SK-N-SH (cell line): Measurements from ENCODE around the gene TBCE.
A peak's percentile ranks its signal among the peaks of the same experiment; 100 is the strongest.

Source experiments
- CTCF ChIP-seq: fragments of 200-600 bp; sonication (generic); IDR thresholded peaks from 2 replicates; pipeline ENCODE4 v1.6.1; 2017; ENCODE audit warnings: antibody characterized with exemption, mild to moderate bottlenecking, moderate library complexity
- EP300 ChIP-seq, 2 experiments: IDR thresholded peaks; 2 replicates each; pipeline versions ENCODE4 v1.4.0 to v1.6.1; 2012; ENCODE audit warnings: borderline replicate concordance in 1 of 2, low read depth in 1 of 2, low read length in 1 of 2
- EZH2phosphoT487 ChIP-seq: fragments of 200-600 bp; sonication (generic); IDR thresholded peaks from 2 replicates; pipeline ENCODE4 v1.6.1; 2017; ENCODE audit warnings: low read depth, mixed run types, mild to moderate bottlenecking, antibody characterized with exemption, moderate library complexity, borderline replicate concordance
- FOSL2 ChIP-seq: IDR thresholded peaks from 2 replicates; pipeline ENCODE4 v1.4.0; 2012; ENCODE audit warnings: low read depth, mild to moderate bottlenecking, moderate library complexity, borderline replicate concordance
- MEF2A ChIP-seq: IDR thresholded peaks from 2 replicates; pipeline ENCODE4 v1.4.0; 2012; ENCODE audit warnings: low read depth, borderline replicate concordance
- POLR2AphosphoS5 ChIP-seq: IDR thresholded peaks from 2 replicates; pipeline ENCODE4 v1.6.1; 2012; ENCODE audit warnings: low read depth, low read length
- RCOR1 ChIP-seq: fragments of 150-350 bp; IDR thresholded peaks from 2 replicates; pipeline ENCODE4 v1.6.1; 2017; ENCODE audit warnings: antibody characterized with exemption, low read length
- SMC3 ChIP-seq: IDR thresholded peaks from 2 replicates; pipeline ENCODE4 v1.6.1; 2012; ENCODE audit warnings: low read depth, low read length, improper control_type of control experiment
- USF2 ChIP-seq: fragments of 150-350 bp; IDR thresholded peaks from 2 replicates; pipeline ENCODE4 v1.6.1; 2017; ENCODE audit warnings: antibody characterized with exemption, low read length, low read depth, borderline replicate concordance

GRCh38 chr1:235404190-235404589, 37.0 kb downstream of the TBCE start:
- TF ChIP-seq MEF2A (no peak), RCOR1 (no peak), CTCF (no peak), USF2 (no peak), EZH2phosphoT487 (no peak), FOSL2 (peak; percentile 41; the same call in 1 of the 2 replicates), EP300 (IDR thresholded peaks at IDR 0.05; ENCODE audit: borderline replicate concordance in 1 of 2, low read depth in 1 of 2, low read length in 1 of 2) (no peak), SMC3 (no peak), POLR2AphosphoS5 (no peak)
